ENCODE data around the gene PADI2. TPM values are rescaled to one million over a fixed set of nuclear protein-coding genes. Genes with fewer than 3 reads are reported as not detected.

The PADI2 gene
- total and polyA plus RNA-seq, 2 donors (not counting 1 experiment from before 2014, with no cell fraction given) = 0.25 to 14.2 TPM

- Mint-ChIP-seq H3K27ac (no peak overlapping the region), H3K4me1 (peaks cover 14% of the 10 kb centered on the region), H3K4me3 (no peak overlapping the region), H3K27me3 (no peaks in the 10 kb centered on the region), H3K9me3 (ENCODE audit: insufficient read depth) (no peaks in the 10 kb centered on the region)
- POLR2A ChIA-PET = interaction anchor here (0.8 kb wide), 1 partner anchor 13 kb away, joined by 5 read pairs; no protein-coding TSS in a partner anchor
- Histone ChIP-seq H2AFZ (ENCODE audit: insufficient read depth, low read depth, low read length, poor library complexity, severe bottlenecking) (no peak overlapping the region), H3K9me3 (ENCODE audit: control extremely low read depth in 1 of 3, control insufficient read depth in 2 of 3, insufficient read depth in 1 of 3, low read length in 2 of 3) (no peaks in the 10 kb centered on the region), H3K27ac (ENCODE audit: low read length in 2 of 2) (no peak overlapping the region), H3K4me2 (replicated peaks; ENCODE audit: low read depth, low read length, poor library complexity, severe bottlenecking) (no peak overlapping the region), H4K20me1 (ENCODE audit: control insufficient read depth, insufficient read depth, low read length, poor library complexity, severe bottlenecking) (no peaks in the 10 kb centered on the region), H3K36me3 (replicated peaks in 1 of 2; ENCODE audit: control extremely low read depth in 1 of 2, control insufficient read depth in 1 of 2, extremely low read depth in 1 of 2, insufficient read depth in 2 of 2, low read length in 1 of 2) (peaks cover 6 to 74% of the 10 kb centered on the region in 2 experiments), H3K9ac (ENCODE audit: low read length) (no peak overlapping the region), H3K79me2 (ENCODE audit: control insufficient read depth, insufficient read depth, low read length) (no peaks in the 10 kb centered on the region), H3K4me1 (ENCODE audit: control insufficient read depth in 2 of 2, insufficient read depth in 2 of 2, low read length in 2 of 2) (peaks cover 10 to 13% of the 10 kb centered on the region in 2 donors), H3K27me3 (replicated peaks in 1 of 4; ENCODE audit: control extremely low read depth in 1 of 4, control insufficient read depth in 3 of 4, insufficient read depth in 4 of 4, low read length in 3 of 4) (no peaks in the 10 kb centered on the region), H3K4me3 (ENCODE audit: control extremely low read depth in 1 of 5, extremely low read depth in 1 of 5, insufficient read depth in 1 of 5, low read depth in 2 of 5, low read length in 4 of 5) (no peak overlapping the region)
- TF ChIP-seq CTCF (IDR thresholded peaks at IDR 0.05) = no peak
- 91% methylated on average over 10 of the region's 10 CpGs for WGBS (ENCODE audit: insufficient coverage)
- CTCF ChIA-PET = interaction anchor here (1.2 kb wide), 1 partner anchor 70 kb away, joined by 3 read pairs; no protein-coding TSS in a partner anchor
- DNase-seq = no peak
- intact Hi-C loops (cut with micrococcal nuclease) = no loop called here
- no peak for ATAC-seq (ENCODE audit: low read depth)
Observed at GRCh38 chr1:17021896-17022295, 97.4 kb downstream of the PADI2 start.

GRCh38 chr1:17020502-17020901 is 98.7 kb downstream of the PADI2 start:
- Mint-ChIP-seq H3K27ac (no peak overlapping the region), H3K27me3 (no peaks in the 10 kb centered on the region), H3K9me3 (ENCODE audit: insufficient read depth) (no peaks in the 10 kb centered on the region), H3K4me3 (no peak overlapping the region), H3K4me1 (peaks cover 14% of the 10 kb centered on the region)
- H3K4me2 ChIP-seq (replicated peaks; ENCODE audit: low read depth, low read length, poor library complexity, severe bottlenecking) = no peak overlapping the region
- ChIA-PET POLR2A (interaction anchor here (0.6 kb wide), 1 partner anchor 8 kb away, joined by 5 read pairs; the partner anchor contains the start of gene ATP13A2), CTCF (no interaction called here)
- H3K27ac ChIP-seq (ENCODE audit: low read length in 2 of 2) = peak overlapping the region in 1 of 2 donors; percentile 14
- no peaks in the 10 kb centered on the region for H3K27me3 ChIP-seq (replicated peaks in 1 of 4; ENCODE audit: control extremely low read depth in 1 of 4, control insufficient read depth in 3 of 4, insufficient read depth in 4 of 4, low read length in 3 of 4)
- TF ChIP-seq EZH2 (IDR thresholded peaks at IDR 0.05; ENCODE audit: borderline replicate concordance, insufficient read depth, low read depth, low read length, poor library complexity, severe bottlenecking) (no peak), CTCF (IDR thresholded peaks at IDR 0.05) (no peak)
- H2AFZ ChIP-seq (ENCODE audit: insufficient read depth, low read depth, low read length, poor library complexity, severe bottlenecking) = no peak overlapping the region
- DNase-seq (no peak), ATAC-seq (ENCODE audit: low read depth) (no peak)
- H4K20me1 ChIP-seq (ENCODE audit: control insufficient read depth, insufficient read depth, low read length, poor library complexity, severe bottlenecking) = no peaks in the 10 kb centered on the region
- H3K9me3 ChIP-seq (ENCODE audit: control extremely low read depth in 1 of 3, control insufficient read depth in 2 of 3, insufficient read depth in 1 of 3, low read length in 2 of 3) = no peaks in the 10 kb centered on the region
- WGBS (ENCODE audit: insufficient coverage) = 100% methylated on average over 2 of the region's 2 CpGs
- peaks cover 10 to 13% of the 10 kb centered on the region in 2 donors for H3K4me1 ChIP-seq (ENCODE audit: control insufficient read depth in 2 of 2, insufficient read depth in 2 of 2, low read length in 2 of 2)
- H3K9ac ChIP-seq (ENCODE audit: low read length) = no peak overlapping the region
- H3K79me2 ChIP-seq (ENCODE audit: control insufficient read depth, insufficient read depth, low read length) = no peaks in the 10 kb centered on the region
- no peak overlapping the region for H3K4me3 ChIP-seq (ENCODE audit: control extremely low read depth in 1 of 5, extremely low read depth in 1 of 5, insufficient read depth in 1 of 5, low read depth in 2 of 5, low read length in 4 of 5)
- intact Hi-C loops (cut with micrococcal nuclease) = no loop called here
- H3K36me3 ChIP-seq (replicated peaks in 1 of 2; ENCODE audit: control extremely low read depth in 1 of 2, control insufficient read depth in 1 of 2, extremely low read depth in 1 of 2, insufficient read depth in 2 of 2, low read length in 1 of 2) = peaks cover 6 to 64% of the 10 kb centered on the region in 2 experiments

Measured in B cell (primary cell).